ENCODE results near the gene ALKBH6. TPM values are rescaled to one million over a fixed set of nuclear protein-coding genes. Genes with fewer than 3 reads are reported as not detected.

The ALKBH6 gene
- polyA plus RNA-seq, 1 experiment = 17.5 TPM

DNA sequence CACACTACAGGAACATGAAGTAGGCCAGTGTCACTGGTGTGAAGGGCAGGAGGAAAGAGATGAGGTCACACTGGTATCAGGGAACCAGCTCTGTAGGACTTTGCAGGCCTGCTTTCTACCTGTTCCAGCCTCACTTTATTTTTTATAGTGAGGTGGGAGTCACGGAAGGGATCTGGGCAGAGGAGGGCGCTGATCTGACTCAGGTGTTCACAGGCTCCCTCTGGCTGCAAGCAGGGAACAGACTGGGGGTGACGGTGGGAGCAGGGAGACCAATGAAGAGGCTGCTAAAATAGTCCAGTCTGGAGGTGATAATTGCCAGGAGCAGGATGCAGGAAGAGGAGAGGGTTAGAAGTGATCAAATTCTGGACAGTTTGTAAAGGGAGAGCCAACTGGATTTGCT is 37.2 kb upstream of the ALKBH6 start:
- no peak overlapping the region for H3K4me3 ChIP-seq (ENCODE audit: low read depth, low read length)
- ChIA-PET POLR2A (no interaction called here), CTCF (no interaction called here)
- no peak for DNase-seq (ENCODE audit: low read depth)
- no peaks in the 10 kb centered on the region for H3K27me3 ChIP-seq (ENCODE audit: control insufficient read depth, insufficient read depth, low read length)
- TF ChIP-seq CTCF (IDR thresholded peaks at IDR 0.05; ENCODE audit: insufficient read depth, low read depth, low read length) = 0 out of 2 replicates have a peak, but pooled peaks have one; percentile 27
- H3K36me3 ChIP-seq (ENCODE audit: control insufficient read depth, insufficient read depth, low read length) = no peaks in the 10 kb centered on the region

GRCh38 chr19:36049080-36049698 is 35.2 kb upstream of the ALKBH6 start:
- Histone ChIP-seq H3K4me3 (ENCODE audit: low read depth, low read length) (no peak overlapping the region), H3K27me3 (ENCODE audit: control insufficient read depth, insufficient read depth, low read length) (no peaks in the 10 kb centered on the region), H3K36me3 (ENCODE audit: control insufficient read depth, insufficient read depth, low read length) (no peaks in the 10 kb centered on the region)
- DNase-seq (ENCODE audit: low read depth) = no peak
- no peak for TF ChIP-seq CTCF (IDR thresholded peaks at IDR 0.05; ENCODE audit: insufficient read depth, low read depth, low read length)
- ChIA-PET POLR2A (no interaction called here), CTCF (no interaction called here)

GRCh38 chr19:36047835-36048234 is 33.8 kb upstream of the ALKBH6 start:
- DNase-seq (ENCODE audit: low read depth) = no peak
- no peak for TF ChIP-seq CTCF (IDR thresholded peaks at IDR 0.05; ENCODE audit: insufficient read depth, low read depth, low read length)
- ChIA-PET CTCF (no interaction called here), POLR2A (interaction anchor here (0.6 kb wide), 1 partner anchor 239 kb away, joined by 21 read pairs; no protein-coding TSS in a partner anchor)
- Histone ChIP-seq H3K36me3 (ENCODE audit: control insufficient read depth, insufficient read depth, low read length) (no peaks in the 10 kb centered on the region), H3K27me3 (ENCODE audit: control insufficient read depth, insufficient read depth, low read length) (no peaks in the 10 kb centered on the region), H3K4me3 (ENCODE audit: low read depth, low read length) (no peak overlapping the region)

DNA sequence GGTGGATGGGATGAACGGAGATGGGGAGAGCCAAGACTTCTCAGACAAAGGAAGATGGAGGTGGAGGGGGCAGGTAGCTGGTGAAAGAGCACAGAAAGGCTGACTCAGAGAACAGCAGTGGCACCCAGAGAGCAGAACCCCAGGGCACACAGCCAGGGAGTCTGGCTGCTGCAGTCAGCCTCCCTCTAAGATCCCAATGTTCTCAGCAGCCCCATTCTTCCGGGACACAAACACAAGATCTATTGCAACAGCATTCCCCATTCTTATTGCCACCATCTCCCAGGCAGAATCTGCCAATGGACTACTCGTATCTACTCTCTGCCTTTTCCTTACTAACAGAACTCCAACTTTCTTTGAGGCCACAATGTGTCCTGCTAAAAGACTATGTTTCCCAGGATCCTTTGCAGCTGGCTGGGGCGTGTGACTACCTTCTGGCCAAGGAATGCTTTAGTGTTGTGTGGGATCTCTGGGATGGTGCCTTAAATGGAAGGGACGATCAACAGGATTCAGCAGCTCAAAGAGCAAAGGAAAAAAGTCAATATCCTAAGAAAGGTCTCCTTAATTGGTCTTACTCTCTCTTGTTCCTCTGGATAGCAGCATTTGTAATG is 32.5 kb upstream of the ALKBH6 start:
- H3K36me3 ChIP-seq (ENCODE audit: control insufficient read depth, insufficient read depth, low read length) = no peaks in the 10 kb centered on the region
- ChIA-PET CTCF (interaction anchor here (0.6 kb wide), 1 partner anchor 9 kb away, joined by 3 read pairs; no protein-coding TSS in a partner anchor), POLR2A (no interaction called here)
- no peak for TF ChIP-seq CTCF (IDR thresholded peaks at IDR 0.05; ENCODE audit: insufficient read depth, low read depth, low read length)
- no peaks in the 10 kb centered on the region for H3K27me3 ChIP-seq (ENCODE audit: control insufficient read depth, insufficient read depth, low read length)
- no peak overlapping the region for H3K4me3 ChIP-seq (ENCODE audit: low read depth, low read length)
- no peak for DNase-seq (ENCODE audit: low read depth)

DNA sequence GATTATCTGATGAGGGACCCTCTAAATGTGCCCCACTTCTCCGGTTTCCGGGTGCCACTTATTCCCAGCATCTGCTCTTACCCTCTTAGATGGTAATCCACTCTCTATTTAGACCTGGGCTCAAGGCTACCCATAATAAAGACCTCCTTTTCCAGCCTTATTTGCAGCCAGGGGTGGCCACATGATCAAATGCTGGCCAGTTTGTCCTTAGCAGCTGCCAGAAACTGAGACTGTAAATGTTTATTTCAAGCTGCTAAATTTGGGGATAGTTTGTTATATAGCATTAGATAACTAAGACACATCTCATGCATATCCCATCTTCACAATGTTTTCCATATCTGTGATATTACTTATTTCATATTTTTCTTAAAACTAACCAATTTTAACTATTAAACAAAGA is 29.9 kb upstream of the ALKBH6 start:
- ChIA-PET POLR2A (no interaction called here), CTCF (interaction anchor here (1.1 kb wide), 1 partner anchor 84 kb away, joined by 3 read pairs; no protein-coding TSS in a partner anchor)
- DNase-seq (ENCODE audit: low read depth) = no peak
- Histone ChIP-seq H3K4me3 (ENCODE audit: low read depth, low read length) (no peak overlapping the region), H3K36me3 (ENCODE audit: control insufficient read depth, insufficient read depth, low read length) (no peaks in the 10 kb centered on the region; the same call in 1 of the 2 replicates), H3K27me3 (ENCODE audit: control insufficient read depth, insufficient read depth, low read length) (no peaks in the 10 kb centered on the region)
- no peak for TF ChIP-seq CTCF (IDR thresholded peaks at IDR 0.05; ENCODE audit: insufficient read depth, low read depth, low read length)
